GM18861 (cell line): ENCODE measurements around the gene LRRC47.
A peak's percentile ranks its signal among the peaks of the same experiment; 100 is the strongest.

ENCODE experiments used
- ATAC-seq: cut with Tn5 transposase; IDR thresholded peaks from one replicate; pipeline ENCODE4 v1.9.1; 2021; ENCODE audit not compliant: unreplicated experiment

The LRRC47 gene

GRCh38 chr1:3796215-3797061 lies at the start of gene LRRC47:
LRRC47 (minus strand) TSS chr1:3796498; CDS start chr1:3796476, 22 bp downstream.
- peak; percentile 94 for ATAC-seq

GRCh38 chr1:3842912-3843311 lies 46.6 kb upstream of the LRRC47 start:
- no peak for ATAC-seq

- ATAC-seq = no peak
Measured at GRCh38 chr1:3841491-3841890, 45.2 kb upstream of the LRRC47 start.

GRCh38 chr1:3838788-3839187 lies 42.5 kb upstream of the LRRC47 start:
- ATAC-seq = no peak

- ATAC-seq = no peak
Measured at GRCh38 chr1:3837685-3838084, 41.4 kb upstream of the LRRC47 start.

- ATAC-seq = no peak
Measured at GRCh38 chr1:3837200-3837599, 40.9 kb upstream of the LRRC47 start.

GRCh38 chr1:3836421-3836820 lies 40.1 kb upstream of the LRRC47 start:
- ATAC-seq = no peak

- ATAC-seq = no peak
Measured at GRCh38 chr1:3834701-3835100, 38.4 kb upstream of the LRRC47 start.

GRCh38 chr1:3831689-3832088 lies 35.4 kb upstream of the LRRC47 start:
- no peak for ATAC-seq

- ATAC-seq = no peak
Measured at GRCh38 chr1:3828391-3828790, 32.1 kb upstream of the LRRC47 start.

- ATAC-seq = no peak
Measured at GRCh38 chr1:3827813-3828307, 31.6 kb upstream of the LRRC47 start.

GRCh38 chr1:3825356-3825755 lies 29.1 kb upstream of the LRRC47 start:
- ATAC-seq = no peak

- ATAC-seq = no peak
Measured at GRCh38 chr1:3824650-3825049, 28.4 kb upstream of the LRRC47 start.

- ATAC-seq = no peak
Measured at GRCh38 chr1:3822421-3822820, 26.1 kb upstream of the LRRC47 start.

GRCh38 chr1:3821908-3822307 lies 25.6 kb upstream of the LRRC47 start:
- no peak for ATAC-seq

- no peak for ATAC-seq
Measured at GRCh38 chr1:3821447-3821846, 25.1 kb upstream of the LRRC47 start.

GRCh38 chr1:3821004-3821403 lies 24.7 kb upstream of the LRRC47 start:
- ATAC-seq = no peak

GRCh38 chr1:3820316-3820715 lies 24.0 kb upstream of the LRRC47 start:
- ATAC-seq = no peak

- ATAC-seq = no peak
Measured at GRCh38 chr1:3819771-3820200, 23.5 kb upstream of the LRRC47 start.

GRCh38 chr1:3817821-3818597 lies 21.7 kb upstream of the LRRC47 start:
- no peak for ATAC-seq

- ATAC-seq = no peak
Measured at GRCh38 chr1:3817138-3817740, 20.9 kb upstream of the LRRC47 start.
